DOHH2 (cell line): ENCODE measurements around the gene TLE1.
"Not testable (repeated sequence)": the region's sequence is repeated elsewhere in the genome, so short reads cannot be mapped to it uniquely, and the experiment has no call there.

ENCODE experiments used
- CTCF ChIP-seq: fragments of 200-600 bp; sonication (generic); IDR thresholded peaks from one replicate; pipeline ENCODE4 v1.5.1; 2014; ENCODE audit warnings: antibody characterized with exemption, mild to moderate bottlenecking, low read depth, low read length; ENCODE audit not compliant: poor library complexity, severe bottlenecking
- EZH2phosphoT487 ChIP-seq: fragments of 200-600 bp; sonication (generic); IDR thresholded peaks from 2 replicates; pipeline ENCODE4 v1.6.1; 2017; ENCODE audit warnings: borderline replicate concordance, mild to moderate bottlenecking, antibody characterized with exemption, low read length, moderate library complexity, mixed read lengths

GRCh38 chr9:81730498-81730897 lies 41.2 kb upstream of the TLE1 start:
- TF ChIP-seq CTCF, EZH2phosphoT487: not testable (repeated sequence)
